Loucy (cell line): ENCODE results near the gene FARP1.
A peak's percentile ranks its signal among the peaks of the same experiment; 100 is the strongest.

ENCODE experiments used
- H2AFZ ChIP-seq: fragments of 200-600 bp; sonication (generic); 2 replicates; pipeline ENCODE4 v1.6.0; 2016; ENCODE audit warnings: antibody characterized with exemption, mild to moderate bottlenecking, low read length, moderate library complexity
- H3F3A ChIP-seq: fragments of 200-600 bp; 2 replicates; pipeline ENCODE4 v1.6.0; 2016; ENCODE audit warnings: antibody characterized with exemption, low read depth, mild to moderate bottlenecking
- H3K27me3 ChIP-seq: fragments of 200-600 bp; sonication (generic); 2 replicates; pipeline ENCODE4 v1.6.1; 2014; ENCODE audit warnings: low read length, mild to moderate bottlenecking; ENCODE audit not compliant: insufficient read depth, poor library complexity, severe bottlenecking
- H3K36me3 ChIP-seq: fragments of 200-600 bp; sonication (generic); 2 replicates; pipeline ENCODE4 v1.6.1; 2016; ENCODE audit warnings: low read length; ENCODE audit not compliant: insufficient read depth
- H3K4me1 ChIP-seq: fragments of 200-600 bp; sonication (generic); 2 replicates; pipeline ENCODE4 v1.5.1; 2014; ENCODE audit warnings: low read length, mild to moderate bottlenecking; ENCODE audit not compliant: insufficient read depth, poor library complexity, severe bottlenecking
- H3K4me2 ChIP-seq: fragments of 200-600 bp; sonication (generic); 2 replicates; pipeline ENCODE4 v1.6.0; 2014; ENCODE audit warnings: antibody characterized with exemption, low read length, low read depth, mild to moderate bottlenecking; ENCODE audit not compliant: poor library complexity, severe bottlenecking
- H3K4me3 ChIP-seq: fragments of 200-600 bp; sonication (generic); 2 replicates; pipeline ENCODE4 v1.5.1; 2014; ENCODE audit warnings: low read length, mild to moderate bottlenecking, mixed read lengths; ENCODE audit not compliant: poor library complexity, severe bottlenecking
- H3K79me2 ChIP-seq: fragments of 200-600 bp; sonication (generic); 2 replicates; pipeline ENCODE4 v1.6.1; 2014; ENCODE audit warnings: low read length; ENCODE audit not compliant: insufficient read depth
- H3K9ac ChIP-seq: fragments of 200-600 bp; sonication (generic); 2 replicates; pipeline ENCODE4 v1.6.0; 2014; ENCODE audit warnings: mild to moderate bottlenecking, low read depth, low read length, moderate library complexity; ENCODE audit not compliant: poor library complexity, severe bottlenecking
- H3K9me2 ChIP-seq: fragments of 200-600 bp; sonication (generic); replicated peaks from 2 replicates; pipeline ENCODE4 v1.6.1; 2016; ENCODE audit warnings: low read depth, low read length, mixed read lengths
- H3K9me3 ChIP-seq: fragments of 200-600 bp; sonication (generic); 2 replicates; pipeline ENCODE4 v1.6.1; 2014; ENCODE audit warnings: mild to moderate bottlenecking, antibody characterized with exemption, low read length, low read depth; ENCODE audit not compliant: insufficient read depth
- H4K20me1 ChIP-seq: fragments of 200-600 bp; sonication (generic); 2 replicates; pipeline ENCODE4 v1.6.0; 2014; ENCODE audit warnings: antibody characterized with exemption, low read length, mild to moderate bottlenecking; ENCODE audit not compliant: insufficient read depth, poor library complexity, severe bottlenecking
- EZH2phosphoT487 ChIP-seq: fragments of 200-600 bp; IDR thresholded peaks from 2 replicates; pipeline ENCODE4 v1.6.1; 2018; ENCODE audit warnings: antibody characterized with exemption, mild to moderate bottlenecking, moderate library complexity, borderline replicate concordance
- TF ChIP-seq, protein P1 (sequence below): fragments of 200-600 bp; sonication (generic); conservative IDR thresholded peaks from 2 replicates; pipeline ENCODE4 v1.5.1; 2014; ENCODE audit warnings: mild to moderate bottlenecking, antibody characterized with exemption, low read length

FARP1 gene

DNA sequence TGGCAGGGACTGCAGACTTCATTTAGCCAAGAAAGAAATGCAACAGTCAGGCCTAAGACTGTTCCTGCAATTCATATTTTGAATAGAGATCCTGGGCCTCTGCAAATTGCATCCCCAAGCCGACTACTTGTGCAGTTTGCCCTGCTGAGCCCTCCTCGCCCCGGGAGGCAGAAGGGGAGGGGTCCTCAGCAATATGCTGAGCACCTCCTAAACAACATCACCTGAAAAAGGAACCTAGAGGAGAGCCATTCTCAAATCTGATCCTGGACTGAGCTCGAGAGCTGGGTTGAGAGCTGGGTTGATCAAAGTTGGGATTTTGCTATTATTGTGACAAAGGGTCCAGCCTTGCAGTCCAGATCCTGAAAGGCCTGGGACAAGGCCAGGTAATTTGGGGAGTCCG, 304.2 kb downstream of the FARP1 start:
- H3K79me2 ChIP-seq, result no peaks in the 10 kb centered on the region
- no peaks in the 10 kb centered on the region for H3K9me3 ChIP-seq
- peaks cover 16% of the 10 kb centered on the region for H3K4me1 ChIP-seq
- H3K9ac ChIP-seq, result no peak overlapping the region
- TF ChIP-seq, protein P1, sequence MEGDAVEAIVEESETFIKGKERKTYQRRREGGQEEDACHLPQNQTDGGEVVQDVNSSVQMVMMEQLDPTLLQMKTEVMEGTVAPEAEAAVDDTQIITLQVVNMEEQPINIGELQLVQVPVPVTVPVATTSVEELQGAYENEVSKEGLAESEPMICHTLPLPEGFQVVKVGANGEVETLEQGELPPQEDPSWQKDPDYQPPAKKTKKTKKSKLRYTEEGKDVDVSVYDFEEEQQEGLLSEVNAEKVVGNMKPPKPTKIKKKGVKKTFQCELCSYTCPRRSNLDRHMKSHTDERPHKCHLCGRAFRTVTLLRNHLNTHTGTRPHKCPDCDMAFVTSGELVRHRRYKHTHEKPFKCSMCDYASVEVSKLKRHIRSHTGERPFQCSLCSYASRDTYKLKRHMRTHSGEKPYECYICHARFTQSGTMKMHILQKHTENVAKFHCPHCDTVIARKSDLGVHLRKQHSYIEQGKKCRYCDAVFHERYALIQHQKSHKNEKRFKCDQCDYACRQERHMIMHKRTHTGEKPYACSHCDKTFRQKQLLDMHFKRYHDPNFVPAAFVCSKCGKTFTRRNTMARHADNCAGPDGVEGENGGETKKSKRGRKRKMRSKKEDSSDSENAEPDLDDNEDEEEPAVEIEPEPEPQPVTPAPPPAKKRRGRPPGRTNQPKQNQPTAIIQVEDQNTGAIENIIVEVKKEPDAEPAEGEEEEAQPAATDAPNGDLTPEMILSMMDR, result no peak
- no peak for TF ChIP-seq EZH2phosphoT487
- H3K4me3 ChIP-seq, result no peak overlapping the region
- no peak overlapping the region for H2AFZ ChIP-seq
- peaks cover 23% of the 10 kb centered on the region; the same call in 1 of the 2 replicates for H3K36me3 ChIP-seq
- no peaks in the 10 kb centered on the region for H3K27me3 ChIP-seq
- no peaks in the 10 kb centered on the region for H3K9me2 ChIP-seq
- H3K4me2 ChIP-seq, result no peak overlapping the region
- peaks cover 4% of the 10 kb centered on the region for H4K20me1 ChIP-seq
- no peaks in the 10 kb centered on the region for H3F3A ChIP-seq

DNA sequence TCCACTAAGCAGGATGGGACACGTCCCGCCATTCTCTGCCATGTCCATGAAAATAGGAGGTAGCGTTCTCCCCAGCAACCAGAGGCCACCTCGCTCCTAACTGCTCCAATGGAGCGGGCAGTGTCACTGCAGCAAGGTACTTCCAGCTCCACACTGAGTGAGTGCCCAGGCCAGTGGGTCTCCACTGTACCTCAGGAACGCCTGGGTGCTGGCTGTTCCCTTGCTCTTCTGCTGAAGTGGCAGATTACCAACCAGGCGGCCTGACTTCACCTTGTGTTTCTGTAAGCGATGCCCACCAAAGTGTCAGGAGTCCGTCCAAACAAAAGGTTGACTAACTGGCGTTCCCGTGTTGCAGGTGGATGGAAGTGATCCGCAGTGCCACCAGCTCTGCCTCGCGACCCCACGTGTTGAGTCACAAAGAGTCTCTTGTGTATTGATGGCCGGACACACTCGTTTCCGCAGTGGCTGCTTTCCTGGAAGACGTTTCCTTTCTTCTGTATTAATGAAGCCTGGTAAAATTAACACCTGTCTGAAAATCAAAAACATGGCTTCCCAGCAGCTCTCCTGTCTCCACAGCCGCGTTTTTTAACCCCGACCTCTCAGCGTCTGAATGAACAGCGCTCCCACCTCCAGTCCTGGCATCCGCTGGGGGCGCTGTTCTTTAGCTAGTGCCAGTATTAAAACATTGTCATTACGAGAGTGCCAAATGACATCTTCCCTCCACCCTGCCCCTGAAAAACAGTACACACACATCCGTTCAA, 305.2 kb downstream of the FARP1 start:
- no peaks in the 10 kb centered on the region for H3K9me2 ChIP-seq
- no peak overlapping the region for H3K9ac ChIP-seq
- H3K4me2 ChIP-seq, result no peak overlapping the region
- TF ChIP-seq, protein P1, result peak; percentile 55
- no peak for TF ChIP-seq EZH2phosphoT487
- no peaks in the 10 kb centered on the region for H3K79me2 ChIP-seq
- H4K20me1 ChIP-seq, result peaks cover 4% of the 10 kb centered on the region
- H2AFZ ChIP-seq, result no peak overlapping the region
- peaks cover 16% of the 10 kb centered on the region for H3K4me1 ChIP-seq
- no peaks in the 10 kb centered on the region for H3F3A ChIP-seq
- peaks cover 31% of the 10 kb centered on the region; the same call in 1 of the 2 replicates for H3K36me3 ChIP-seq
- H3K9me3 ChIP-seq, result no peaks in the 10 kb centered on the region
- H3K4me3 ChIP-seq, result no peak overlapping the region
- no peaks in the 10 kb centered on the region for H3K27me3 ChIP-seq

DNA sequence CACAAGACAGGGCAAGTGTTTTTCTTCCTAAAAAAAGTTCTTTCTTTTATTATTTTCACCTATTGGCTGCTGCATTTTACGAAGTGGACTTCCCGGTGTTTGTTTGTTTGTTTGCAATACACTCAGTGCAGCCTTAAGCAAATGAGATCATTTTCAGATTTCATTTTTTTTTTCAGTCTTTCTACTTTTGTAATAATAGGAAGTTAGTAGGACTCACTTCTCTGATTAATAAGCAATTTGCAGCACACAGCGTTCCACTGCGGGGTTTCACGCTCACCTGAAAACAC, 305.7 kb downstream of the FARP1 start:
- peaks cover 36% of the 10 kb centered on the region; the same call in 1 of the 2 replicates for H3K36me3 ChIP-seq
- no peak overlapping the region for H3K4me2 ChIP-seq
- no peak overlapping the region for H3K9ac ChIP-seq
- no peak for TF ChIP-seq EZH2phosphoT487
- TF ChIP-seq, protein P1, result no peak; the same call in 1 of the 2 replicates
- H3K4me3 ChIP-seq, result no peak overlapping the region
- no peaks in the 10 kb centered on the region for H3F3A ChIP-seq
- no peaks in the 10 kb centered on the region for H3K9me2 ChIP-seq
- H4K20me1 ChIP-seq, result peaks cover 4% of the 10 kb centered on the region
- no peaks in the 10 kb centered on the region for H3K9me3 ChIP-seq
- no peaks in the 10 kb centered on the region for H3K27me3 ChIP-seq
- peaks cover 16% of the 10 kb centered on the region for H3K4me1 ChIP-seq
- no peaks in the 10 kb centered on the region for H3K79me2 ChIP-seq
- H2AFZ ChIP-seq, result no peak overlapping the region
